PC-9 (cell line): Measurements from ENCODE around the gene PSMD1. TPM values are rescaled to one million over a fixed set of nuclear protein-coding genes. Genes with fewer than 3 reads are reported as not detected.
A peak's percentile ranks its signal among the peaks of the same experiment; 100 is the strongest.

ENCODE experiments used
- BruUV-seq: library from RNA; stranded (reverse); fragments of 400-500 nt; replicated peaks from 2 replicates; lab custom pipeline; 2021; lab: Mats Ljungman, UMichigan
- CTCF ChIA-PET: fragments of 300-600 bp; sonication (Branson Sonifier 250); formaldehyde crosslinking; loops from one replicate; lab custom pipeline; 2022; ENCODE audit warnings: antibody characterized with exemption; lab: Charles Lee
- POLR2A ChIA-PET: fragments of 300-600 bp; sonication (Branson Sonifier 250); formaldehyde crosslinking; loops from one replicate; lab custom pipeline; 2022; ENCODE audit warnings: antibody characterized with exemption; ENCODE audit not compliant: unreplicated experiment; lab: Charles Lee
- DNase-seq, 2 experiments: peaks; one replicate each; pipeline versions ENCODE4 v3.0.0 to v3.0.0-alpha.2; 2015 to 2022; ENCODE audit warnings: mixed read lengths in 1 of 2
- H2AFZ ChIP-seq: fragments of 200-600 bp; sonication (generic); 2 replicates; pipeline ENCODE4 v1.8.1; 2017; ENCODE audit warnings: antibody characterized with exemption
- H3F3A ChIP-seq: fragments of 200-600 bp; sonication (generic); 2 replicates; pipeline ENCODE4 v1.8.1; 2017; ENCODE audit warnings: antibody characterized with exemption, mild to moderate bottlenecking, low read depth; ENCODE audit not compliant: insufficient read depth
- H3K27ac ChIP-seq: fragments of 200-600 bp; sonication (generic); 2 replicates; pipeline ENCODE4 v1.6.1; 2016; ENCODE audit warnings: mixed run types
- H3K27me3 ChIP-seq: fragments of 200-600 bp; sonication (generic); 2 replicates; pipeline ENCODE4 v1.6.1; 2016; ENCODE audit warnings: low read depth, mixed run types; ENCODE audit not compliant: insufficient read depth
- H3K36me3 ChIP-seq: fragments of 200-600 bp; sonication (generic); 2 replicates; pipeline ENCODE4 v1.6.1; 2016; ENCODE audit warnings: low read depth, mixed run types
- H3K4me1 ChIP-seq: fragments of 200-600 bp; sonication (generic); replicated peaks from 2 replicates; pipeline ENCODE4 v1.6.1; 2016; ENCODE audit warnings: mixed run types; ENCODE audit not compliant: insufficient read depth
- H3K4me2 ChIP-seq: fragments of 200-600 bp; sonication (generic); 2 replicates; pipeline ENCODE4 v1.6.1; 2017; ENCODE audit warnings: mixed run types
- H3K4me3 ChIP-seq: fragments of 200-600 bp; sonication (generic); 2 replicates; pipeline ENCODE4 v1.6.1; 2016; ENCODE audit warnings: mixed run types
- H3K79me2 ChIP-seq: fragments of 200-600 bp; sonication (generic); 2 replicates; pipeline ENCODE4 v1.6.1; 2017; ENCODE audit warnings: low read depth, mixed run types
- H3K9me2 ChIP-seq: fragments of 200-600 bp; sonication (generic); 2 replicates; pipeline ENCODE4 v1.8.1; 2017; ENCODE audit warnings: mild to moderate bottlenecking; ENCODE audit not compliant: insufficient read depth
- H3K9me3 ChIP-seq: fragments of 200-600 bp; sonication (generic); 2 replicates; pipeline ENCODE4 v1.8.1; 2016; ENCODE audit warnings: low read depth; ENCODE audit not compliant: insufficient read depth
- H4K20me1 ChIP-seq: fragments of 200-600 bp; sonication (generic); 2 replicates; pipeline ENCODE4 v1.8.1; 2017; ENCODE audit not compliant: insufficient read depth
- EZH2 ChIP-seq: fragments of 200-600 bp; sonication (generic); IDR thresholded peaks from 2 replicates; pipeline ENCODE4 v1.8.0; 2017; ENCODE audit warnings: antibody characterized with exemption, low read depth
- intact Hi-C: fragments of 100-400 bp; cut with micrococcal nuclease; formaldehyde crosslinking; loops from one replicate; pipeline ENCODE4 v1.10.0; 2022; ENCODE audit not compliant: unreplicated experiment
- total RNA-seq: library from RNA; stranded (reverse); gene quantifications from 2 replicates; pipeline ENCODE4 v1.2.3, GENCODE V29; 2021
- TF ChIP-seq, protein P1 (sequence below): fragments of 200-600 bp; sonication (generic); conservative IDR thresholded peaks from 2 replicates; pipeline ENCODE4 v1.6.1; 2017; ENCODE audit warnings: mixed run types, antibody characterized with exemption, mild to moderate bottlenecking, moderate library complexity

The PSMD1 gene
- total RNA-seq, 1 experiment from 2014 or later, result 119 TPM

DNA sequence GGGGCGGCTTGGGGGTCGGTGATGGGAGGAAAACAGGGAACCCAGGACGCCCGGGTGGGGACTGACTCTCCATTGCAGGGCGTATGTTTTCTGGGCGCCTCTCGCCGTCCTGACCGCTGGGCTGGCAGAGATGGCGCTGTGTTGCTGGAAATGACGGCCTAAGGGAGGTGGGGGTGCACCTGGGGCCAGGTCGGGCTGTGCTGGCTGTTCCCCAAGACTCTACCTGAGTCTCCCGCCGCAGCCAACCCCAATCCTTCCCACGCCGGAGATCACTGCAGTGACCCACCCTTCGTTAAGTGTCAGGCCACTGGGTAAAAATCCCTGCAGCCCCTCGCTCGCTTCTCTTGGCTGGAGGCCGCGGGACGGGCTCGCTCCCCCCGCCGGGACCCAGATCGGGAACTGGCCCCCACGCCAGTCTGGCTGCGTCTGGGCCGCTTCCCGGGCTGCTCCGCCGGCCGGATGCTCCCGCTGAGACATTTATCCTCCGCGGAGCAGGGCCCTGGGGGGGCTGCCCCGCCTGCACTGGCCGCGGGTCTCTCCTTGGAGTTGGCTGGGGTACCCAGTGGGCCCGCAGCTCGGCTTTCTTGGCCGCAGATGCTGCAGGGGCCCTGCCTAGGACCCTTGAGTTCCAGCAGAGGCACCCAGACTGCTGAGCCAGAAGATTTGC, 134.0 kb downstream of the PSMD1 start:
- Histone ChIP-seq H3K4me1 (no peaks in the 10 kb centered on the region), H4K20me1 (no peaks in the 10 kb centered on the region), H3K27ac (no peak overlapping the region), H2AFZ (no peak overlapping the region), H3K27me3 (peaks cover 29% of the 10 kb centered on the region), H3K9me2 (no peaks in the 10 kb centered on the region), H3K4me3 (no peak overlapping the region), H3K36me3 (no peaks in the 10 kb centered on the region), H3K9me3 (no peaks in the 10 kb centered on the region), H3F3A (no peaks in the 10 kb centered on the region), H3K4me2 (no peak overlapping the region), H3K79me2 (no peaks in the 10 kb centered on the region)
- ChIA-PET POLR2A (no interaction called here), CTCF (no interaction called here)
- intact Hi-C loops, result no loop called here
- DNase-seq, result peak in 1 of 2 experiments; percentile 45
- BruUV-seq, result no TSS peak
- no peak for TF ChIP-seq EZH2
- TF ChIP-seq, protein P1, sequence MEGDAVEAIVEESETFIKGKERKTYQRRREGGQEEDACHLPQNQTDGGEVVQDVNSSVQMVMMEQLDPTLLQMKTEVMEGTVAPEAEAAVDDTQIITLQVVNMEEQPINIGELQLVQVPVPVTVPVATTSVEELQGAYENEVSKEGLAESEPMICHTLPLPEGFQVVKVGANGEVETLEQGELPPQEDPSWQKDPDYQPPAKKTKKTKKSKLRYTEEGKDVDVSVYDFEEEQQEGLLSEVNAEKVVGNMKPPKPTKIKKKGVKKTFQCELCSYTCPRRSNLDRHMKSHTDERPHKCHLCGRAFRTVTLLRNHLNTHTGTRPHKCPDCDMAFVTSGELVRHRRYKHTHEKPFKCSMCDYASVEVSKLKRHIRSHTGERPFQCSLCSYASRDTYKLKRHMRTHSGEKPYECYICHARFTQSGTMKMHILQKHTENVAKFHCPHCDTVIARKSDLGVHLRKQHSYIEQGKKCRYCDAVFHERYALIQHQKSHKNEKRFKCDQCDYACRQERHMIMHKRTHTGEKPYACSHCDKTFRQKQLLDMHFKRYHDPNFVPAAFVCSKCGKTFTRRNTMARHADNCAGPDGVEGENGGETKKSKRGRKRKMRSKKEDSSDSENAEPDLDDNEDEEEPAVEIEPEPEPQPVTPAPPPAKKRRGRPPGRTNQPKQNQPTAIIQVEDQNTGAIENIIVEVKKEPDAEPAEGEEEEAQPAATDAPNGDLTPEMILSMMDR, result no peak

DNA sequence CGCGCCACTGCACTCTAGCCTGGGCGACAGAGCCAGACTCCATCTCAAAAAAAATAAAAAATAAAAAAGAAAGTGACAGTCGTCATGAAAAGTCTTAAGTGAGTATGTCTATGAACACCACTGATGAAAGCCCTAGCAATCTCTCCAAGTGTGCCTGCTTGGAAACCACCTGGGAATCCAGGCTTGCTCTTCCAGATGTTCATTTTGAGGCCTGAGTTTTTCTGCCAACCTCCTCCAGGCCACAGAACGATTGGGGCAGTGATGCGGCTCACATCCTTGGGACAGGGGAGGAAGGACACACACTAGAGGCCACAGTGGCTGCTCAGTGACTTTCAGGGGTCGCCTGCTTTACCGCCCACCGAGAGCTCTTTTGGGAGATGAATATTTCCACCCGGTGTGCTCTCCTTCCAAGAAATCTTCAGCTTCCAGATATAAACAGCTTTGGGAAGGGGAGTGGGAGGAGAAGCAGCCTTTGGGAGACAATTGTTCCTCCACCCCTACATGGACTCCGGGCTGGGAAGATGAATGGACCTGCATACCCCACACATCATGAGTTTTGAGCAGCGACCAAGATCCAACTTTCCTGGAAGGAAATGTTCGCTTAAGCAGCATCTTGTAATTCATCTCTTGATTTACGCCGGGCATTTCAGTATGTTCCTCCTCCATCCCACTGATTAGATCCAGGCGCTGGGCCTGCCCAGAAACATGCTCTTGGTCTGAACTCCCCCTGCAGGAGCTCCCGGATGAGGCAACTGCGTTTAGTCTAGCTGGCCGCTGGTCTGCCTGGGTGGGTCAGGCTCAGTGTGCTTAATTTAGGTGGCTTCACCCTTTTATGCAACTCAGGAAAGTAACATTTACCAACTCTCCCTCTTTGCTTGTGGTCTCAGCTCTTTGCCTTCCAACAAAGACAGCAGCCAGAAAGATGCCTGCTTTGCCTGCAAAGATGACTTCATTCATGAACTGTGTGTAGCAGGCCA, 135.5 kb downstream of the PSMD1 start:
- no peaks in the 10 kb centered on the region for H3K79me2 ChIP-seq
- no peaks in the 10 kb centered on the region for H3K36me3 ChIP-seq
- BruUV-seq, result no TSS peak
- H3K4me1 ChIP-seq, result no peaks in the 10 kb centered on the region
- CTCF ChIA-PET, result no interaction called here
- no peaks in the 10 kb centered on the region for H3F3A ChIP-seq
- TF ChIP-seq, protein P1, result no peak; the same call in 1 of the 2 replicates
- TF ChIP-seq EZH2, result no peak
- no peaks in the 10 kb centered on the region for H3K9me3 ChIP-seq
- H3K27ac ChIP-seq, result no peak overlapping the region
- H3K9me2 ChIP-seq, result no peaks in the 10 kb centered on the region
- H3K4me3 ChIP-seq, result no peak overlapping the region
- H3K27me3 ChIP-seq, result peaks cover 39% of the 10 kb centered on the region
- POLR2A ChIA-PET, result no interaction called here
- no peaks in the 10 kb centered on the region for H4K20me1 ChIP-seq
- no peak for DNase-seq
- no peak overlapping the region for H3K4me2 ChIP-seq
- no peak overlapping the region for H2AFZ ChIP-seq
- intact Hi-C loops, result no loop called here

GRCh38 chr2:231193216-231193615, 136.5 kb downstream of the PSMD1 start:
- Histone ChIP-seq H3K4me2 (no peak overlapping the region), H4K20me1 (no peaks in the 10 kb centered on the region), H3K27ac (no peak overlapping the region), H3K4me3 (no peak overlapping the region), H3F3A (no peaks in the 10 kb centered on the region), H3K36me3 (no peaks in the 10 kb centered on the region), H3K79me2 (no peaks in the 10 kb centered on the region), H3K4me1 (0 out of 2 replicates have a peak, but pooled peaks cover 4% of the 10 kb centered on the region), H3K9me3 (no peaks in the 10 kb centered on the region), H3K27me3 (peaks cover 39% of the 10 kb centered on the region), H3K9me2 (no peaks in the 10 kb centered on the region), H2AFZ (no peak overlapping the region)
- intact Hi-C loops, result no loop called here
- DNase-seq, result no peak
- ChIA-PET CTCF (no interaction called here), POLR2A (no interaction called here)
- BruUV-seq, result no TSS peak
- TF ChIP-seq, protein P1, result no peak
- no peak for TF ChIP-seq EZH2
